Dermis blood vessel endothelial cell (primary cell): ENCODE data around the gene PAPSS1. TPM values are rescaled to one million over a fixed set of nuclear protein-coding genes. Genes with fewer than 3 reads are reported as not detected.
"Not testable (repeated sequence)": the region's sequence is repeated elsewhere in the genome, so short reads cannot be mapped to it uniquely, and the experiment has no call there.

Source experiments
- DNase-seq: peaks from one replicate; pipeline ENCODE4 v3.0.0; 2010
- total RNA-seq: library from RNA; depleted of rRNA; stranded (reverse); fragments of >200 nt; gene quantifications from 2 replicates; pipeline ENCODE4 v1.2.3, GENCODE V29; 2014

Gene PAPSS1
- 51.9 and 58.6 TPM in 2 replicates for total RNA-seq

DNA sequence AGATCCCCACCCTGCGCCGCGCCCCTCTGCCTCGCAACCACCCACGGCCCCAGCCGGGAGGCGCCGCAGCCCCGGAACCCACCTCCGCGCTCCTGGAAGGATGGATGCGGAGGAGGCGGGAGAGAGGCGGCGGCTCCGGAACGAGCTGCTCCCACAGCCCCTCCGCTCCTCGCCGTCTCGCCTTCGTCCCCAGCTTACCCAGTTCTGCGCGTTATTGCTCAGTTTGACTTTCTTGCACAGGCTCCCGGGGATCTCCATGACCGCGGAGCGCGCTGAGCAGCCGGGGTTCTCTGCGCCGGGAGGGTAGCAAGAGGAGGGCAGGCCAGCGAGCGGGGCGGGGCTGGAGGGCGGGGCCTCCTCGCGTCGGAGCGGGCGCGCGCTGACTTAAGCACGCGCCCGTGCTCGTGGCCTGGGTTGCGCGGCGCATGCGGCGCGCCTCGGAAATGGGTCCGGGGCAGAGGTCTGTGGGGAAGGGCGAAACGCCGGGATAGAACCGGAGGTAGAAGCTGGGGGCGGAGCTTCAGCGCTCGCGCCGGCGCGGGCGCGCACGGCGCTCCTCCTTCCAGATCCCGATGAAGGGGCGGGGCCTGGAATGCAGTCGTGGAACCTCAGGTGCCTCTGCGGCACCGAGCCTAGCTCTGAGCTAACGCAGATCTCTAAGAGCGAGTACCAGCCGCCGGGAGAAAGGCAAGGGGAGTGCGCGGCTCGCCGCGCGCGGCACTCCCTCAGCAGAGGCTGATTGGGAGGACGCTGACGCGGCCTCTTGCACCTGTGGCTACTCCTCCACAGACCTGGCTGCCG lies at the start of gene PAPSS1:
Gene PAPSS1, minus strand, starts transcription at position 313 of the 801 bp plus-strand sequence. Its CDS starts 55 bp downstream, at position 258.
- DNase-seq: peak; percentile 98

DNA sequence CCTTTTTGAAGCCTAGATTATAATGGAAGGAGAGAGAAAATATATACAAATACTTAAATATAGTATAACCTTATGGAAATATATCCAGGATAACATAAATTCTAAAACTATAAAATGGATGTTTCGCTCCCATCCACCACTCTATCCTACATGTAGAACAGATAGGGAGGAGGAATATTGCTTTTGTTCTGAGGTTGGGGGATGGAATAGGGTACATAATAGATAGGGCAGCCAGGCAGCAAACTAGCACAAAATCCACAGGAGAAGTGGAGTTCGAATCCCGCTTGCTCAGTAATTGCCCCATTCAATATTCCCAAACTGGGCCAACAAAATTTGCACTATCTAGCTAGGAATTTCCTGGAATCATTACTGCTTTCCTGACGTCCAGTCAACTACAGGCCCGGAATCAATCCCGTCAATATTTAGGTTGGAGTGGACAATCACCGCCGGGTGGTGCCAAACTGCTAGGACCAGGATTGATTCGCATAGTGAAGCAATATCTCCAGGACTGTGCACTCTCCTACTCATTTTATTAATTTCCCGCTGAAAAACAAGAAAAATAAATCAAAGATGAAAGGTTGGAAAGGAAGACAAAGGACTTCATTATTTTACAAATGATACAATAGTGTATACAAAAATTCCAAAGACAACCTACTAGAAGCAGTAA lies 40.4 kb upstream of the PAPSS1 start:
- peak; percentile 79 for DNase-seq

GRCh38 chr4:107757864-107758476 lies 37.9 kb upstream of the PAPSS1 start:
- peak; percentile 58 for DNase-seq

DNA sequence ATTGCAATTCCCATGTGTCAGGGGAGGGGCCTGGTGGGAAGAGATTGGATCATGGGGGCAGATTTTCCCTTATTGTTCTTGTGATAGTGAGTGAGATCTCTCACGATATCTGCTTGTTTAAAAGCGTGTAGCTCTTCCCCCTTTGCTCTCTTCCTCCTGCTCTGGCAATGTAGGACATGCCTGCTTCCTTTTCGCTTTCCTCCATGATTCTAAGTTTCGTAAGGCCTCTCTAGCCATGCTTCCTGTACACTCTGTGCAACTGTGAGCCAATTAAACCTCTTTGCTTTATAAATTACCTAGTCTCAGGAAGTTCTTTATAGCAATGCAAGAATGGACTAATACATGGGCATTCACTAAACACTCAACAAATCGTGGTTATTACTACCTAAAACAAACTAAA lies 37.2 kb upstream of the PAPSS1 start:
- DNase-seq: no peak

DNA sequence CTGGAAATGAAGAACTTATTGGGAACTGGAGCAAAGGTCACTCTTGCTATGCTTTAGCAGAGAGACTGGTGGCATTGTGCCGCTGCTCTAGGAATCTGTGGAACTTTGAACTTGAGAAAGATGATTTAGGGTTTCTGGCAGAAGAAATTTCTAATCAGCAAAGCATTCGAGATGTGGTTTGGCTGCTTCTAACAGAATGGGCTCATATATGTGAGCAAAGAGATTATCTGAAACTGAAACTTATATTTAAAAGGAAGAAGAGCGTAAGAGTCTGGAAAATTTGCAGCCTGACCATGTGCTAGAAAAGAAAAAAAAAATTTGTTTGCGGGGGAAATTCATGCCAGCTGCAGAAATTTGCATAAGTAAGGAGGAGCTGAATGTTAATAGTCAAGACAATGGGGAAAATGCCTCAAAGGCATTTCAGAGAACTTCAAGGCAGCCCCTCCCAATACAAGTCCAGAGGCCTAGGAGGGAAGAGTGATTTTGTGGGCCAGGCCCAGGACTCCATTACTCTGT lies 35.9 kb upstream of the PAPSS1 start:
- DNase-seq: no peak

GRCh38 chr4:107751670-107752069 lies 31.6 kb upstream of the PAPSS1 start:
- no peak for DNase-seq

- DNase-seq: peak; percentile 19
Observed at GRCh38 chr4:107747748-107748486, 27.9 kb upstream of the PAPSS1 start.

- DNase-seq: no peak
Observed at GRCh38 chr4:107746161-107746560, 26.1 kb upstream of the PAPSS1 start.

GRCh38 chr4:107744532-107744931 lies 24.5 kb upstream of the PAPSS1 start:
- no peak for DNase-seq

- DNase-seq: no peak
Observed at GRCh38 chr4:107743532-107743931, 23.5 kb upstream of the PAPSS1 start.

DNA sequence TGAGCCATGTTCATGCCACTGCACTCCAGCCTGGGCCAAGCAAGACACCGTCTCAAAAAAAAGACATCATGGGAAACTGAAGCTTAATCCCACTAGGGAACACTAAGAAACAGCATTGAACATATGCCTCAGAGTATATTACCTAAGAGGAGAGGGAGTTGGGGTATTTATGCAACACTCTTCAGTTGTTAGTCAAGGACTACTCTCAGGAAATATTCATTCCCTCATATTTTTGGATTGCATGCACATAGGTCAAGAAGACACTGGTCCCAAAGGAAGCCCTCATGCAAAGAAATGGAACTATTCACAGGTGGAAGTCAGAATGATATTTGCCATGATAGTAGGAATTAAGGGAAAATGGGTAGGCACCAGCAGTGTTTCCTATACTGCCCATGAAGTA lies 22.8 kb upstream of the PAPSS1 start:
- no peak for DNase-seq

- no peak for DNase-seq
Observed at GRCh38 chr4:107742196-107742595, 22.2 kb upstream of the PAPSS1 start.

GRCh38 chr4:107740950-107741701 lies 21.1 kb upstream of the PAPSS1 start:
- DNase-seq: peak; percentile 70

DNA sequence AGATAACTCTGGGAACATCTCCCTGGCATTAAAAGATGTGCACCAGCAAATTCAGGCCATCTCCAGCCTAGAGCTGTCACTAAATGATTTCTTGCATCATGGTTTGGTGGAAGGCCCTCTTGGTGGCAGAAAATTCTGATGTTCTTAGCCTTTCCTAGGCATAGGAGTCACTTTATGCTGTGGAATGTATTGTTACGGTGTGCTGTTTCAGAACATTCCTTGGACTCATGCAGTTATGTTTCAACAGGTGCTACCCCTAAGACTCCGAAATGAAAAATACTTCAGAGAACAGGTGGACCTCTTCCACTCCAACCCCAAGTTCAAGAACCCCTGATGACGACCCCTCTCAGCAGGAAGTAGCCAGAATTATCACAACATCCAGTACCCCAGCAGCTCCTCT lies 20.3 kb upstream of the PAPSS1 start:
- peak; percentile 36 for DNase-seq

DNA sequence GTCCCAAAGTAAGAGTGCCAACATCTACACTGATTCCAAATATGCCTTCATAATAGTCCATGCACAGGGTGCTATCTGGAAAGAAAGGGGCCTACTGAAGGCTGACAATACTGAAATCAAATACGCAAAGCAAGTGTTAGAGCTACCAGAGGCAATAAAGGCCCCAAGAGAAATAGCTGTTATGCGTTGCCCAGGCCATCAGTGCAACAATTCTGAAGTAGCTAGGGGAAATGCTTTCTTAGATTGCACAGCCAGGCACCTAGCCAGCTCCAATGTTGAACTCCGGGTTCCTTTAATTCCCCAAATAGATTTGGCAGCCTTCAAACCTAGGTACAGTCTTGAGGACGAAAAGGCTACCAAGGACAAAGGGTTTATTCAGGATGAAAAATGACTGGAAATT lies 17.4 kb upstream of the PAPSS1 start:
- DNase-seq: no peak

DNA sequence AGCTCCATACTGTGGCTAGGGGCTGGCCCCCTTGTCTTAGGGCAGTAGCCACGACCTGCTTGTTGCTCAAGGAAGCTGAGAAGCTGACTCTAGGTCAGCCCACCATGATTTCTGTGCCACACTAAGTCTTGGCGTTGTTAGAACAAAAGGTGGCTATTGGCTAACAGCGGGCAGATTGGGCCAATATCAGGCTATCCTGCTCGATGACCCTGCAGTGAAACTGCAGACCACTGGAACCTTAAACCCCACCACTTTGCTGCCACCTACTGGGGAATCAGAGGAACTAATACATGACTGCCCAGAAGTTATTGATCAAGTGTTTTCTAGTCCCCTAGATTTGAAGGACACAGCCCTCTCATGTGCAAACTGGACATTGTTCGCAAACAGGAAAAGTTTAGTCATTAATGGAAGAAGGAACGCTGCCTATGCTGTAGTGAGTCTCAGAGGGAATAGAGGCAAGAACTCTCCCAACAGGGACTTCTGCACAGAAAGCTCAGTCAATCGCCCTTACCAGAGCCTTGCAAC lies 17.0 kb upstream of the PAPSS1 start:
- peak; percentile 79 for DNase-seq

DNA sequence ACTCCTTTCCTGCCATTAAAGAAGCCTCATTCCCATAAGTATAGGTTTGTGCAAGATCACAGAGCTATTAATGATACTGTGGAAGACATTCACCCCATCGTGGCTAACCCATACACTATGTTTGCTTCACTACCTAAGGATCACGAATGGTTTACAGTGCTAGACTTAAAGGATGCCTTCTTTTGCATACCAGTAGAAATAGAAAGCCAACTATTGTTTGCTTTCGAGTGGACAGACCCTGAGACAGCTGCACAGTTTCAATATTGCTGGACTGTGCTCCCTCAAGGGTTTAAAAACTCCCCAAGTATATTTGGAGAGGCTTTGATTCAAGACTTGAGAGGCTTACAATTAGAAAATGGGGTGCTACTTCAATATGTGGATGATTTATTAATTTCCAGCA lies 16.0 kb upstream of the PAPSS1 start:
- DNase-seq: no peak

DNA sequence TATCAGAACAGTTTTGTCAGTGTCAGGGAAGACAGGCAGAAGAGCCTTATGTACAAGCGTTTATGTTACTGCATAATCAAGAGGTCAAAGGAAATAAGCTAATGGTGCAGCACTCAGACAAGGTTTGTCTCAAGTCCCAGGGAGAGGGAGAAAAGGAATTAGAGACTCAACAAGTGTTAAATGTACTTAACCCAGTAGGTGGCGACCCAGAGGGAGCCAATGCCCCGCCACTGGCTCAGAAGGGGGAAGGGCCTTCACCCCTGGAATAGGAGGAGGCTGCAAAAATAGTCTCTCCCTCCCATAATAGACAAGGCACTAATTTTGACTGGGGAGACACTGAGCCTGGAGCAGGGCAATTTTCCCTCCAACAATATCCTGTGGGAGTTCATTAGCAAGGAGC lies 14.1 kb upstream of the PAPSS1 start:
- no peak for DNase-seq

DNA sequence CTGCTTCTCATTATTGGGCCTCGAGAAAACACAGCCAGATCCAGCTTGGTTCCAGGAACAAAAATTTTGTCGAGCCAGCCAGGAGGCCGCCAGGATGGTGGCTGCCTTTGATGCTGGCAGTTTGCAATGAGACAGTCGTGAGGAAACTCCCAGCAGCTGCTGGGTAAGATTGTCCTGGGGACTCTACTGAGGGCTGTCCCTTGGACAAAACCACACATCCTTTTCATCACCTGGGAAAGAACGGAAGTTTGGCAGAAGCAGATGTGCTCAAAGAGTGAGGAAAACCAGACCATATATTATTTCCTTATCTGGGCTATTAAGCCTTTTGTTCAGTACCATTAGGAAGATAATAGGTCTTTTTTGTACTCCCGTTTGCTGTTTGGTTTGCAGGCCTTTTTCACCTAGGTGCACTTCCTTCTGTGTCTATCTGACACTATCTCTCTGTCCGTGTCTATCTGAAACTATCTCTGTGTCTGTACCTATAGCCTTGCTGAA lies 13.4 kb upstream of the PAPSS1 start:
- DNase-seq: no peak

DNA sequence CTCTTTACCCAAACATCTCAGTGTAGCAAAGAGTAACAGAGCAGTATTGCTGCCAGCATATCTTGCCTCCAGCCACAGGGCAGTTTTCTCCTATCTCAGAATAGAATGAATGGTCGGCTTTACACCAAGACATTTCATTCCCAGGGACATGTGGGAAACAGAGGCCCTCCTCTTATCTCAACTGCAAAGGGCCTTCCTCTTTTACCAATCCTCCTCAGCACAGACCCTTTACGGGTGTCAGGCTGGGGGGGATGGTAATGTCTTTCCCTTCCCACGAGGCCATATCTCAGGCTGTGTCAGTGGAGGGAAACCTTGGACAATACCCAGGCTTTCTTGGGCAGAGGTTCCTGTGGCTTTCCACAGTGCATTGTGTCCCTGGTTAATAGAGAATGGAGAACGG lies 9.0 kb upstream of the PAPSS1 start:
- DNase-seq: not testable (repeated sequence)

DNA sequence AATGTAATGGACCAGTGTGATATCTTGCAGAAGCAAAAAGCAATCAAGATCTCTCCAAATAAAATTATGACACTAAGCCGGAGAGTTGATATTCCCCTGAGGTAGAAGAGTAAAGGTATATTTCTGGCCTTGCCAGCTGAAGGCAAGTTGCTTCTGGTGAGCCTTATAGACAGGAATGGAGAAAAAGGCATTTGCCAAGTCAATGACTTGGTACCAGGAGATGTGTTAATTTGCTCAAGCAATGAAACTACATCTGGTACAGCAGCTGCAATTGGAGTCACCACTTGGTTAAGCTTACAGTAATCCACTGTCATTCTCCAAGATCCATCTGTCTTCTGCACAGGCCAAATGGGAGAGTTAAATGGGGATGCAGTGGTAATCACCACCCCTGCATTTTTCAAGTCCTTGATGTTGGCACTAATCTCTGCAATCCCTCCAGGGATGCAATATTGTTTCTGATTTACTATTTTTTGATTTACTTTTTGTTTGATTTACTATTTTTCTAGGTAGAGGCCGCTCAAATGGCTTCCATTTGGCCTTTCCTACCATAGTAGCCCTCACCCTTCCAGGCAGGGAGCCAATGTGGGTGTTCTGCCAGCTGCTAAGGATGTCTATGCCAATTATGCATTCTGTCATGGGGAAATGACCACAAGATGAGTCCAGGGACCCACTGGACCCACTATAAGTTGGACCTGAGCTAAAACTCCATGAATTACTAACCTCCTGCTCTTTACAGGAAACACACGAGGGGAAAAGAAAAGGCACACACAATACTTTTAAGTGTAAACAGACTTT lies 6.3 kb upstream of the PAPSS1 start:
- not testable (repeated sequence) for DNase-seq
